Measurements from ENCODE around the gene SMG9.
"Not testable (repeated sequence)": the region's sequence is repeated elsewhere in the genome, so short reads cannot be mapped to it uniquely, and the experiment has no call there.

SMG9 gene

GRCh38 chr19:43690890-43691289 lies 63.9 kb downstream of the SMG9 start:
- no peak for DNase-seq (ENCODE audit: low read depth)

GRCh38 chr19:43690444-43690843 lies 64.3 kb downstream of the SMG9 start:
- DNase-seq (ENCODE audit: low read depth), result no peak

DNA sequence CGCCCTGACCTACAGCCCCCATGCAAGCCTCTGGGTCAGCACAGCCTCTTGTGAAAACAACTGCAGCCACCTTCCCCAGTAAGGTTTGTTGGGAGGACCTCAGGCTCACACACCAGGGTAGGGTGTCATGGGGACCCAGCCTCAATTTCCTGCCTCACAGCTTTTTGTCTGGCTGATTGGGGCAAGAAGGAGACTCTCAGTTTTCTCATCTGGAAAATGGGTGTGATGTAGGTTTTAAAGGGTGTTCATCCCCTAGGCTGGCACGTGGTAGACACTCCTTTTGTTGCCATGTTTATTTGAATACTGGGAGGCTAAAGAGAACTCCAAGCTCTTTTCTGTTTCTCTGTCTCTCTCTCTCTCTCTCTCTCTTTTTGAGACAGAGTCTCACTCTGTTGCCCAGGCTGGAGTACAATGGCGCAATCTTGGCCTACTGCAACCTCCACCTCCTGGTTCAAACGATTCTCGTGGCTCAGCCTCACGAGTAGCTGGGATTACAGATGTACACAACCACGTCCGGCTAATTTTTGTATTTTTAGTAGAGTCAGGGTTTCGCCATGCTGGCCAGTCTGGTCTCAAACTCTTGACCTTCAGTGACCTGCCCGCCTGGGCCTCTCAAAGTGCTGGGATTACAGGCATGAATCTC lies 66.6 kb downstream of the SMG9 start:
- no peak for DNase-seq (ENCODE audit: low read depth)

DNA sequence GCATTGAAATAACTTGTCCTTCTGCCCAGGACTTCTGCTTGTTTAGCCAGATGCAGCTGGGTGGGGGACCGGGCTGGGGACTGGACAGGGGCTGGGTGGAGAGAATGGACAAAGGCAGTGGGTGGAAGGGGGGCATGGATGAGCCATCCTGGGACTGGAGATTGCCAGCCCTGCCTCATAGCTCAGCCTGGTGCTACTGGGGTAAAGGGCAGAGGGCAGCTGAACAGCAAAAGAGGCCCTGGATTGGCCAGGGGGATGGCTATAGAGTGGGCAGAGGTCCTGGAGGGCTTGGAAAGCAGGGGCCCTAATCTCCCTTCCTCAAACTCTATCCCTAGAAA lies 67.1 kb downstream of the SMG9 start:
- no peak for DNase-seq (ENCODE audit: low read depth)

- no peak for DNase-seq (ENCODE audit: low read depth)
These were observed 70.4 kb downstream of the SMG9 start for GRCh38 chr19:43684326-43684725.

DNA sequence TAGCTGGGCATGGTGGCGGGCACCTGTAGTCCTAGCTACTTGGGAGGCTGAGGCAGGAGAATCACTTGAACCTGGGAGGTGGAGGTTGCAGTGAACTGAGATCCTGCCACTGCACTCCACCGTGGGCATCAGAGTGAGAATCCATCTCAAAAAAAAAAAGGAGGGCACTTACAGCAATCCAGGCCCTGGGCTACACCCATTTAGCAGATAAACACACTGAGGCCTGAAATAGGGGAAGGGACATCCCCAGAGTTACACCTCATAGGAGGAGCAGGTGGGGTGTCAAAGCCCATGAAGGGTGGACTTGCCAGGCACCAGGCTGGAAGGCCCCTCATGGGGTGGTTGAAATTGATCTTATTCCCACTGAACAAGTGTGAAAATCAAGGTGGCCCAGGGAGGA lies 70.9 kb downstream of the SMG9 start:
- no peak for DNase-seq (ENCODE audit: low read depth)

GRCh38 chr19:43682824-43683661 lies 71.7 kb downstream of the SMG9 start:
- DNase-seq (ENCODE audit: low read depth), result no peak

- not testable (repeated sequence) for DNase-seq (ENCODE audit: low read depth)
These were observed 72.5 kb downstream of the SMG9 start for GRCh38 chr19:43682269-43682668.

DNA sequence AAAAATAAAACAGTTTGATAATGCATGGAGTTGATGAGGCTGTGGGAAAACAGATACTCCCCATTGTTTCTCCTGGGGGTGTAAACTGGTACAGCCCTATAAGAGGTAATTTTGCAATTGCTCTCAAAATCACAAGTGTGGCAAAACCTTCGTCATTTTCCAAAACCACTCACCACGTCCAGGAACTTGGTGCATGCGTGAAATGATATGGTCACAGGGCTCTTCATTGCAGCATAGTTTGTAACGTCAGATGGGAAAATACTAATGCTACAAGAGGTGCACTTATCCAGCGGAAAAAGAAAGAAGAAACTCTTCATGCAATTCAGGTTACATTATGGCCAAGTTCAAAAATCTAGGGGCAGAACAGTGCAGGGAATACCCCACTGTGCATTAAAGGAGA lies 72.9 kb downstream of the SMG9 start:
- no peak for DNase-seq (ENCODE audit: low read depth)

DNA sequence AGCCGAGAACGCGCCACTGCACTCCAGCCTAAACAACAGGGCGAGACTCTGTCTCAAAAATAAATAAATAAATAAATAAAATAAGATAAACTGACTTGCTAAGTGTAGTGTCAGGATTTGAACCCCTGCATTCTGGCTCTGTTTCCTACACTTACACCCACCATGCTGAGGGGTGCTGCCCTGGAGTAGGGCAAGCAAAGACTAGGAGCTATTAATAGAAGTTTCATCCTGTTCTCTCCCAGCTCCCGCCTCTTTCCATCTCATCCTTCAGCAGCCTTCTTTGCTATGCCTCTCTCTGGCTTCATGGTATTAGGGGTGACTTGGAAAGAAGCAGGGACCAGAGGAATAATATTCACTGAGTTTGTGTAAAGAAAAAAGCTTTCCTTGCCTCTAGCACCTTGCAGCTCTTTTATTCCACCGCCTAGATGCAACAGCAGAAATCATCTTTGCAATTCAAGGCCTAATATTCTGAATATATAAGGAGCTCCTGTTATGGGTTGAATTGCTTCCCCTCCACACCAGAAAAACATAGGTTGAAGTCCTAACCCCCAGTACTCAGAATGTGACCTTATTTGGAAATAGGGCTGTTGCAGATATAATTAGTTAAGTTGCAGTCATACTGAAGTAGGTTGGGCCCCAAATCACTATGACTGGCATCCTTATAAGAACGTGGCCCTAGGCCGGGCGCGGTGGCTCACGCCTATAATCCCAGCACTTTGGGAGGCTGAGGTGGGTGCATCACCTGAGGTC lies 76.1 kb downstream of the SMG9 start:
- DNase-seq (ENCODE audit: low read depth), result no peak
